HepG2 (cell line): Measurements from ENCODE around the gene MTIF3.
"Not testable (repeated sequence)": the region's sequence is repeated elsewhere in the genome, so short reads cannot be mapped to it uniquely, and the experiment has no call there.

Experiments used
- EZH2 ChIP-seq: conservative IDR thresholded peaks from 2 replicates; pipeline ENCODE4 v1.6.1; 2012; ENCODE audit warnings: mild to moderate bottlenecking, low read depth, low read length, moderate library complexity
- HINFP ChIP-seq: sonication (generic); formaldehyde crosslinking; IDR thresholded peaks from 2 replicates; pipeline ENCODE4 v1.4.0; 2020; ENCODE audit warnings: low read depth, mild to moderate bottlenecking, missing genetic modification reagents
- KAT2B ChIP-seq: fragments of 150-350 bp; IDR thresholded peaks from 2 replicates; pipeline ENCODE4 v1.6.1; 2014; ENCODE audit warnings: low read depth, low read length, borderline replicate concordance
- MYC ChIP-seq: sonication (generic); formaldehyde crosslinking; IDR thresholded peaks from 2 replicates; pipeline ENCODE4 v1.9.0; 2021; ENCODE audit warnings: missing genetic modification reagents, borderline replicate concordance
- NR3C1 ChIP-seq: sonication (generic); formaldehyde crosslinking; IDR thresholded peaks from 2 replicates; pipeline ENCODE4 v1.4.0; 2020; ENCODE audit warnings: missing genetic modification reagents

- not testable (repeated sequence) for TF ChIP-seq KAT2B; NR3C1; MYC (CRISPR knock-in tag); HINFP (CRISPR knock-in tag); EZH2
These were observed 50.0 kb downstream of the MTIF3 start for GRCh38 chr13:27400405-27400804.
